Stimulated activated CD4-positive, alpha-beta T cell treated with anti-CD3 and anti-CD28 coated beads, TNF-alpha, amount 100 ng/mL, for 1 hour (primary cell): ENCODE results near the gene PON3.

Experiments
- DNase-seq, 3 donors: peaks; one replicate each; pipeline ENCODE4 v3.0.0-alpha.2; 2020; ENCODE audit warnings: low read depth in 3 of 3, low spot score in 1 of 3

PON3 gene

DNA sequence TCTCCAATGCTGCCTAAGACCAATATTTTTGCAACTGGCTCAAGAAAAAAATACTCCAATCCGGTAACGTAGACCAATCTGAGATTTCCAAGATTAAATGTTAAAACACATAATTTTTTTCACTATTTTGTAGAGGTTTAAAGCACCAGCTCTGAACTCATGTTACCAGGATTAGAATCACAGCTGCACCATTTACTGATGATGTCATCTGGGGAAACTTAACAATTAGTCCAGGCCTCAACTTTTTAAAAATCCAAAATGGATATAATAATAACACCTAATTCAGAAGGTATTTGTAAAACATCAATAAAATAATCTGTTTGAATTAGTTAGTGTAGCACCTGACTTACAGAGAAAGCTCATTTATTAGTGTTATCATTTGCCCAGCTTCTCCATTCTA lies 86.2 kb downstream of the PON3 start:
- DNase-seq: no peak
